Measurements from ENCODE around the gene CIAO1.
A peak's percentile ranks its signal among the peaks of the same experiment; 100 is the strongest.
"Not testable (repeated sequence)": the region's sequence is repeated elsewhere in the genome, so short reads cannot be mapped to it uniquely, and the experiment has no call there.

Gene CIAO1

DNA sequence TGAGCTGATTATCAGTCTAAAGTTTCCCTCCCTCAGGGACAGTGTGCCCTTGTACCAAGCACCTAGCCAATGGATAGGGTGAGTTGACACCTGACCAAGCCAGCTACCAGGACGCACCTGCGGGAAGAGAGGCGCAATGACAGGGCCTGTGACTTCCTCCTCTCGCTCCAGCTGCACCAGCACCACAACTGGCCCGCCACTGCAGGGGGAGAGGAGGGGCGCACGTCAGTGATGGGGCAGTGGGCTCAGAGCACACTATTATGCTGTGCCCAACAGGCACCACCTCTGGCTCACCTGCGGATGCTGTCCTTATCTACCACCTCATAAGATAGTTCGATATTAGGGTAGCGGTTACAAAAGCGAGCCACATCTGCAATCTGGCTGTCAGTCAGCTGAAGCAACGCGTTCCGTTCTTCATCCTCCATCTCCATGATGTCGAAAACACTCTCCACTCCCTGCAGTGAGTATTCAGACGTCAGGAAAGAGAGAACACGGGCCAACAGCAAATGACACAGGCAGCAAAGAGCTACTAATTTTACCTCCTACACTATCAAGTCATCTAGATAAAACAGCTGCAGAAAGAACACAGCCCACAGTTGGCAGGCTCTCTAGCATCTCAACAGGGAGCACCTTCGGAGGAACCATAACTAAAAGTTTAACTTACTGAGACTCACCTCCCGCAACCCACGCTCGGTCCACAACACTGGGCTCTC, 10.9 kb downstream of the CIAO1 start:
- no peak for DNase-seq (ENCODE audit: low read depth)

DNA sequence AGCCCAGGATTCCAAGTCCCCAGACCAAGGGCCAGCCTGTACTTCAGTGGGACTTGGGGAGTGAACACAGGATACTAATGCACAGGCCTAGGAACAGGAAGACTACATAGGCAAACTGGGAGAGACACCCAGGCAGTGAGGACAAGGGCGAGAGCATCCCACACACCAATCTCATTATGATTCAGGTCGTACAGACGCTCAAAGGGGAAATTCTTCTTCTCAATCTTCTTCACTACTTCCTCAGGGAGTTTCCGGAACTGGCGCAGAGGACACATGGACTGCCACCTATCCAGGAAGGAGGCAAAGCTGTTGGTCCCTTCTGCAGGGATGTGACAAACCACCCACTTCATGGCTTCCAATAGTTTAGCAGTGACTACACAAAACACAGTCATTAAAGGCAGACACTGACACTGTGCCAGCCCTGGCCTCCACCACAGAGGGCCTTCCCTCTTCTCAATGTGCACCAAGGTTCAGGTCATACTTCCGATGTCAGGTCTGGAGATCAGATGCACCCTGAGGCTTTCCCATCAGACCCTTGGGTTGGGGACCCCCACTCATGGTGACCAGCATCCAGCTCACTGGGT, 21.3 kb downstream of the CIAO1 start:
- DNase-seq (ENCODE audit: low read depth): no peak

DNA sequence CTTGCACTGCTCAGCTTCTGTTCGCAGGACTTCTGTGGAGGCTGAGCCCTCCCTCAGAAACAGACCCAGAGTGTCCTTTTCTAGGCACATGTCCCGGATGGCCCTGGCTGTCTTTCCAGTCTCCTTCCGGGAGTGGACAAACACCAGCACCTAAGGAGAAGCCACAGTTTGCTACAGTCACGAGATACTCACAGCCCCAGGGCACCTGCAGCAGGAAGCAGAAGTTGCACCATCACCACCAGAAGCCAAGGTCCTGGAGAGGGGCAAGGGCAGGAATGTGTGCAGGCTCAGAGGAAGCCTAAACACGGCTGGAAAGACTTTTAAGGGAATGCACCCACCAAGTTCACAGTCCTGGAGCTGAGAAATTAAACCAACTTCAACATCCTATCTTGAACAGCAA, 25.7 kb downstream of the CIAO1 start:
- DNase-seq (ENCODE audit: low read depth): no peak

DNA sequence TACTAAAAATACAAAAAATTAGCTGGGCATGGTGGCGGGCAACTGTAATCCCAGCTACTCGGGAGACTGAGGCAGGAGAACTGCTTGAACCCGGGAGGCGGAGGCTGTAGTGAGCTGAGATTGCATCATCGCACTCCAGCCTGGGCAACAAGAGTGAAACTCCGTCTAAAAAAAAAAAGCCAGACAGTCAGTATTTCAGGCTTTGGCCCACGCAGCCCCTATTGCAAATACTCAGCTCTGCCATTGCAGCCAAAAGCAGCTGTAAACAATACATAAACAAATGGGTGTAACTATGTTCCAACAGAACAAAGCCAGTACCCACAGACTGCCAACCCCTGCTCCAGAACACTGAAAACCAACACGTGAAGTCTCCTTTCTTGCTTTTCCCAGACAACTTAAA, 28.2 kb downstream of the CIAO1 start:
- not testable (repeated sequence) for DNase-seq (ENCODE audit: low read depth)

DNA sequence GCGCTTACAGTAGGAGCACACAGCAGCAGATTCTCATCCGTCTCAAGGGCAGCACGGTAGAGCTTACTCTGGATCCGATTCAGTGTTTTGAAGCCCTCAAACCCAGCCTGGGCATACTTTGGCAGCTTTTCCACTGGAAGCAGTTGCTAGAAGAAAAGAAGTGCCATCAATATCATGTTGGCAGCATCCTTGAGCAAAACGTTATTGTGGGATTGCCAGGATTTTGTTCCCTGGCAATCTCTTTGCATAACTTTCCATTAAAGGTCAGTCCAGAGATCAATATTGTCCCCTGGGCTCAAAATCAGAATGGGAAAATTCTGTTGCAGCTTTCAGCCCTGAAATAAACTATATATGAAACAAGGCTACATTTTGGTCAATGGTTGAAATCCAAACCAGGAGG, 30.9 kb downstream of the CIAO1 start:
- DNase-seq (ENCODE audit: low read depth): no peak

DNA sequence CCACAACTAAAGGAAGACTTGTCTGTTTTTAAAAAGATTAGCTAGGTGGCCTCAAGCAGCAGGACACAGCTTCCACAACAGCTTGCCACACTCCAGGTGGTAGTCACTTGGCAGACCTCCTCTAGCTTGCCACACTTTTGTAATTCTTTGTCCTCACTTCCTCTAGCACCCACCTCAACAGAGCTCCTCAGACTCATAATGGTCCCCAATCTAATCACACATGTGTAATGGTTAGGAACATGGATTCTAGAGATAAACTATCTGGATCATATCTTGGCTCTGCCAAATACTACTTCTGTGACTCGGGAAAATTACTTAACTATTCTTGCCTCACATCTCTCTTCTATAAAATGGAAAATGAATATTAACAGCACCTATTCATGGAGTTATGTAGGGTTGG, 35.8 kb downstream of the CIAO1 start:
- no peak for DNase-seq (ENCODE audit: low read depth)

DNA sequence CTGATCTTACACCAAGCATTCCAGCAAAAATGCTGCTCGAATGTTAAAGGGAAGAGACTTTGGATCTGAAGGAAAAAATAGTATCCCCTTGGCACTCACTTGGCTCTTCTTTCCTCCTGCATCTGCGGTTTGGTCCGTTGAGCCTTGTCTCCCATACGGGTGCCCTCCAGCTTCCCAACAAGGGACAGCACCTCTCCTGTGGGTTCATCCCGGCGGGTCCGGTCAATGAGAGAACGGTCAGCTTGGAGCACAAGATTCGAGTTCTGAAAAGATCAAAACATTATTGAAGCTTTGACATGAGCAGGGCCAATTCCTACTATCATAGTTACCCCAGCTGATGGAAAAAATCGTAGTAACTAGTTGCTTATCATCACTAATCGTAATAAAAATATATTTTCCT, 38.6 kb downstream of the CIAO1 start:
- DNase-seq (ENCODE audit: low read depth): no peak

DNA sequence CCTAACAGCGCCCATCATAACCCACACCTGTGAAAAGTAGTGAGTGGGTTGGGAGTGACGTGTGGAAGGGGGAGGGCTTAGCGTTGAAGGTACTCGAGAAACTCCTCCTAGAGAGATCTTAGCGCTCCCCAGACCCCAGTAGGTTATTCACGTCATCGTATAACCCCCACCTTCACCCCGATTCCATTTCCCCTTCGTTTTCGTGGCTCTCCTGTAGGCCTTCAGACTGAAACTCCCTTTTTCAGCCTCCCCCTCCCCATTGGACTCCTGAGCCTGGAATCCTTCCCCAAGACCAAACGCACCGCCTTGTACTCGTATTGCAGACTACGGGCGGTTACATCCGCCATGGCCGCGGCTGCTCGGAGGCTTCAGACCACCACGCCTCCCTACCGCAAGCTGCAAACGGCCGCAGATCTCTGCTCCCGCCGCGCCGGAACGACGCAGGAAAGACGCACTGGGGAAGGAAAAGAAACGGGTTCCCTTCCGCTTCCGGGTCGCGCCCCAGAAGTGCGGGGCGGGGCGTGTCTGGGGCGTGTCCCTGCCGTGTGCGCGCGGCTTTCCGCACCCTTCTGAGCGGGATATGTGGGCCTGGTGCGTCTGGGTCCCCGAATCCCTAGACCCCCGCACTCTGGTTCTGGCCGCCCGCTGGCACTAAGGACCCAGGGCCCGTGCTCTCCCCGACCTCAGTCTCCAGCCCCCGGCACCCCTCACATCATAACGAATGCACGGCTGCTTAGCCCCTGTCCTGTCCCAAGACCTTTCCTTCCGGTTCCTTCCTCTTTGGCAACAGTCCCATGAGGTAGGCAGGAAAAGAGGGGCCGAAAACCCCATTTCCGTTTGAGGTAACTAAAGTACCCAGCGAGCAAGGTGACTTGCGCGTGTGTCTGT, 39.3 kb downstream of the CIAO1 start, which contains the start of gene SNRNP200:
Gene SNRNP200 (minus strand): TSS at position 456 of the 888 bp plus-strand sequence. CDS start 109 bp downstream, at position 347.
- peak; percentile 89 for DNase-seq (ENCODE audit: low read depth)

DNA sequence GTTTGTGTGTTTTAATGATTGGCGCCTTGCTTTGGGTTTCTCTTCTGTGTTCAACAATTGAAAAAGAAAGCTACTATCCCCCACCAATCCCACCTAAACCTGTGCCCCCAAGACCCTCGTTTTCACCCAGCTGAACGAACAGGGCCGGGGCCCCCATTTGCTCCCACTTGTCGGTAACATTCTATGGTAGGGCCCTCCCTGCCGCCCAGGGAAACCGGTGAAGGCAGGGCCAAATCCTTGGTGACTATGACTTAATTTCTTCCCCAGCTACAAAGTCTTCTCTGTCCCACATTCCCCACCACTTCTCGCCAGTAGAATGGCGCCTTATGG, 39.9 kb downstream of the CIAO1 start:
- DNase-seq (ENCODE audit: low read depth): no peak

DNA sequence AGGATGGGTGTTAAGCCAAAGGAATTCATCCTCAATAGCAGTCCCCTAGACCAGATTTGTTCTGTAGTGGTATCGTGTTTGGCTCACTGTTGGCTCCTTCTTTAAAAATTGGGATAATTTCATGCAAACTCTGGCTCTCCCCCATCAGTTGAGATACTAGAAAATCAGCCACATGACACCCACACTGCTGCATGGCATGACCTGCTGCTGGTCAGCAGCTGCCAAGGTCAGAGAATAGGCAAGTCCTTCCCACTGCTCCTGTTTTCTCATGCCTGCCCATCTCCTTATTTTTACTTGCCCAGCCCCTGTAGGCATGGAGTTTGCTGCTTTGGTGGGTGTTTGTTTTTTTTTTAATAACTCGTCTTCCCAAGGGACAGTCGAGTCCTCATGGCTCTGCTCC, 40.3 kb downstream of the CIAO1 start:
- no peak for DNase-seq (ENCODE audit: low read depth)

DNA sequence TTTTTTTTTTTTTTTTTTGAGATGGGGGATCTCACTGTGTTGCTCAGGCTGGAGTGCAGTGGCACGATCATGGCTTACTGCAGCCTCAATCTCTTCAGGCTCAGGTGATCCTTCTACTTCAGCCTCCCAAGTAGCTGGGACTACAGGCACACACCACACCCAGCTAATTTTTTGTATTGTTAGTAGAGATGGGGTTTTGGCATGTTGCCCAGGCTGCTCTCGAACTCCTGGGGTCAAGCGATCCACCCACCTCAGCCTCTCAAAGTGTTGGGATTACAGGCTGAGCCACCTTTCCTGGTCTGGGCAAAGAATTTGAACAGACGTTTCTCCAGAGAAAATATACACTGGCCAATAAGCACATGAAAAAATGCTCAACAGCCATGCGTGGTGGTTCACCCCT, 42.2 kb downstream of the CIAO1 start:
- no peak for DNase-seq (ENCODE audit: low read depth)

DNA sequence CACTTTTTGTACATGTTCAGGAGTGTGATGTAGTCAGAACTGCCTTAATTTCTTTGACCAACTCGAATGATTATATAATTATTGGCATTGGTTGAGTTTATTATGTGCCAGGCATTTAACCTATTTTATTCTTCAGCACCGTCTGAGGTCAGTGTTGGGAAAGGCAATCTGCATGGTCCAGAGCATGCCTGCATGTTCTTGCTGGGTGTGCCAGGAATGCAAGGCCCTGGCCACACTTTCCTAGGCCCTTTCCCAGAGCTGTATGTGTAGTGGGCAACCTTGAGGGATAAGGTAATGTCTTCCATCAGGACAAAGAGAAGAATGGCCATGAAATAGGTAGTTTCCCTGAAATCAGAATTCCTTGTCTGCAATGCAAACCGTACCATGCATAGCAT, 49.0 kb downstream of the CIAO1 start:
- no peak for DNase-seq (ENCODE audit: low read depth)

DNA sequence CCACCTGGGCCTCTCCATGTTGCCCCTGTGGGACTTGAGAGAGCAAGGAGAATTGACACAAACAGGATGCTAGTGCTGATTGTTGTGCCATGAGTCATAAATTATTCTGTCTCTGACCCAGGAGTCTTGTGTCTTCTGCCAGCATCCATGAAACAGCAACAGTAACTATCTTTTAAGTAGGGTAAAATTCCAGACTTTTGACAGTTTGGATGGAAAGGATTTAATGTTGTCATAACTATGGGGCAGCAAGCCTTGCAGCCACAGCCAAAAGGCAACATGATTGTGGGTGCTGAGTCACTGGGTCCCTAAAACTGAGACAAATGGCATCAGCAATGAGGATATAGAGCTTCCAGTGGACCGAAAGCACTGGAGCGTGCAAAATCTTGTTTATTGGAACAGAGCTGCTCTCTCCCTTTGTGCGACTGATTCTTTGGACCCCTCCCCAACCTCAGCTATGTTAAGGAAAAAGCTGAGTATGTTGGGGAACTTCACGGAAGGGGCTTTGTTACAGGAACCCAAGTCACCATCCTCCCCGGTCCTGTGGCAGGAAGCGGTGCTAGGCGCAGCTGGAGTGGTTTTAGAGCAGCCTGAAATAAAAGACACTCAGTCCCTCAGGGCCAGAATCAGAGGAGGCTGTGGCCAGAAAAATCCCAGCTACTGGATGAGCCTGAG, 49.5 kb downstream of the CIAO1 start:
- no peak for DNase-seq (ENCODE audit: low read depth)

DNA sequence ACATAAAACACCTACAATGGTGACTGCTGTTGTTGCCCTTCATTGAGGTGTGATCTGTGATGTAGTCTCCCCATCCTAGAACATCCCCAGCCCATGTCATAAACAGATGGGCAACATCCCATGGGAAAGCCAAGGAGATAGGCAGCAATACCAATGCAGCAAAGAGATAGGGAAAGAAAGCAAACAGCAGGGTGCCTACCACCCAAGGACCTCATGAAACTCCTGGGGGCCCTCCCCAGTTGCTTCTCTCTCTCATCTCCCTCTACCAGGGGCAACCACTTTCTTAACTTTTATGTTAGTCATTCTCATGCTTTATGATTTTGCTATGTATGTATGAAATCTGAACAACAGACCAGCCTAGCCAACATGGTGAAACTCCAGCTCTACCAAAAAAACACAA, 51.0 kb downstream of the CIAO1 start:
- DNase-seq (ENCODE audit: low read depth): no peak

DNA sequence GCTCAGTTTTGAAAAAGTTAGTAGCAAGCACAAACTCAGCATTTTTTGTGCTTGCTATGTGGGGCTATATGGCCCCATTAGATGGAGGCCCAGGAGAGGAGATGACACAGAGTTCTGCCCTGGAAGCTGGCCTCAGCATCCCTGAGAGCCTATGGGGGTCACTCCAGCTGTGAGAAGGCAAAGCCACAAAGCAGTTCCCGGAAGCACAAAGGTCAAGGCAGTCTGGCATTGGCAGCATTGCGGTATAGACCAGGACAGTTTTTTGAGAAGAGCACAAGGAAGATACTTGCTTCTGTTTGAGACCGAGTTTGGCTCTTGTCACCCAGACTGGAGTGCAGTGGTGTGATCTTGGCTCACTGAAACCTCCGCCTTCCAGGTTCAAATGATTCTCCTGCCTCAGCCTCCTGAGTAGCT, 51.6 kb downstream of the CIAO1 start:
- DNase-seq (ENCODE audit: low read depth): no peak

DNA sequence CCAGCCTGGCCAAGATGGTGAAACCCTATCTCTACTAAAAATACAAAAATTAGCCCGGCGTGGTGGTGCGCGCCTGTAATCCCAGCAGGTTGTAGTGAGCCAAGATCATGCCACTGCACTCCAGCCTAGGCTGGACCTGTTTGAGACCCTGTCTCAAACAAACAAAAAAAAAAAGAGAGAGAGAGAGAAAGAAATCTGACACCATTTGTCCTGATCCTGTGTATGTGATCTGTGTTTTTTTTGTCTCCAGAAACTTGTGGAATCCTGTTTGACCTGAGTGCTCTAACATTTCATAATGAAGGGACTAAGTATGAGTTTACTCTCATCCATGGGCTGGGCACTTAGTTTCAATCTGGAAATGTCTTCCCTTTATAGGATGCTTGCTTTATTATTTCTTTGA, 52.7 kb downstream of the CIAO1 start:
- DNase-seq (ENCODE audit: low read depth): no peak

DNA sequence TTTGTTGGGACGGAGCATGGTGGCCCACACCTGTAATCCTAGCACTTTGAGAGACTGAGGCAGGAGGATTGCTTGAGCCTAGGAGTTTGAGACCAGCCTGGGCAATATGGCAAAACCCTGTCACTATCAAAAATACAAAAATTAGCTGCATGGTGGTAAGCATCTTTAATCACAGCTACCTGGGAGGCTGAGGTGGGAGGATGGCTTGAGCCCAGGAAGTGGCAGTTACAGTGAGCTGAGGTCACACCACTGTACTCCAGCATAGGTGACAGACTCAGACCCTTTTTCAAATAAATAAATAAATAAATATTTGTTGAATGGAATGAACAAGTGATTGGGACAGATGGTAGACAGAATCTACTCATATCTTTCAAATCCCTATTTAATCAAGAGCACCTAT, 53.4 kb downstream of the CIAO1 start:
- DNase-seq (ENCODE audit: low read depth): no peak

DNA sequence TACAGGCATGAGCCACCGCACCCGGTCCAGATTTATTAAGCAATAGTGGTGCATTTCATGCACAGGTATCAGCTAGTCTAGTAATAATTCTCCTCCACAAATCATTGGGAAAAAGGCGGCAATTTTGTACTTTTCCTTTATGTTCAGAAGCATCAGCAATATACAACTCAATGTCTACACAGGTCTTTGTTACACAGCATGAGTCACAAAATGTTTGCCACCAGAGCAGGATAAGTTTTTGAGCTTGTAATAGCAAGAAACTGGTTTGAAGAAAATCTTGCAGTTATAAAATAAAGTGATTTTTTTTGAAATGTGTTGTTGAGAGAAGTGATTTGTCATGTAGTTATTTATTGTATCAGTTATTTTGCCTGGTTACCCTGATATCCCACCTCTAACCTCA, 54.3 kb downstream of the CIAO1 start:
- no peak for DNase-seq (ENCODE audit: low read depth)

DNA sequence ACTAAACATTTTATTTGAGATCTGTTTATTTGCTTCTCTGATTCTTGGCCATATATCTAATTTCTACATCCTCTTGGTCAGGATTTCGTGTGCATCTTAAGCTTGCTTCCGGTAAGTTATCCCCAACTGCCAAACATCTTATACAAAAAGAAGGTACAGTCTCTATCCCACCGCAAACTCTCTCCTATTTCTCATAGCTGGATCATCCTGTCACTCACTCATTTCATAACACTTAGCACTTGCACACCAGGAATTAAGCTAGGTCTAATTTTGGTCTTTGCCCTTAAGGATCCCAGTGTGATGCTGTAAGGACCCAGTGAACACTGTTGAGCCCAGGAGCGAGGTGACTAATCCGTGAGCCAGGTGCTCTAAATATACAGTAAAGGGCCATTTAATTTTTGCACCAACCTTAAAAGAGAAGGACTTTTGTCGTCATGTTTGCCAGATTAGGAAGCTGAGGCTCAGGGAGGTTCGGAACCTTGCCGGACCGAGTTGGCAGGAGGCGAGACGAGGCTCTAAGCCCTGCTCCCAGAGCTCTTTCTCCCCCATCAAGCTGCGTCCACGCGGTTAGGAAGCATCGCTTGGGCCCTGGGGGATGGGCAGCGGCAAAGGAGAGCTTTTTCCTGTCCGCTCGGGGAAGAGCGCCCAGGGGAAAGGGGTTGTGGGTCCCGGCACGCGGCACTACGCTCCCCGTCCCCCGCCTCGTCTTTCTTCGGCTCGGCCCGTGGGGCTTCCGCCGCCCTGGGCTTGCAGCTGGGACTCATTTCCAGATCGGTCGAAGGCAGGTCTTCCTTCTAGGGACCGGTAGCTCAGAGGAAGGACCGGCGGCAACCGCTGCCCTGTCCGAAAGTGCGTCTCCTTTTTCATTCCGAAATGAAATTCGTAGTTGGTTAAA, 55.0 kb downstream of the CIAO1 start:
- DNase-seq (ENCODE audit: low read depth): no peak

Data from T-helper 22 cell (primary cell).